Panc1 (cell line): Measurements from ENCODE around the gene TMEM88. TPM values are rescaled to one million over a fixed set of nuclear protein-coding genes. Genes with fewer than 3 reads are reported as not detected.

Source experiments
- ATAC-seq: fragments of 200-7000 bp; cut with Tn5 transposase; 2 replicates; pipeline ENCODE4 v1.9.1; 2020; ENCODE audit warnings: mild to moderate bottlenecking, moderate library complexity
- BruUV-seq: library from RNA; stranded (reverse); fragments of 400-500 nt; replicated peaks from 2 replicates; lab custom pipeline; 2021; lab: Mats Ljungman, UMichigan
- CTCF ChIA-PET: fragments of 300-600 bp; sonication (Branson Sonifier 250); formaldehyde crosslinking; loops from one replicate; lab custom pipeline; 2022; ENCODE audit warnings: antibody characterized with exemption; lab: Charles Lee
- POLR2A ChIA-PET: fragments of 300-600 bp; sonication (Branson Sonifier 250); formaldehyde crosslinking; loops from one replicate; lab custom pipeline; 2022; ENCODE audit warnings: antibody characterized with exemption; lab: Charles Lee
- DNase-seq: peaks from one replicate; pipeline ENCODE4 v3.0.0-alpha.2; 2010; ENCODE audit warnings: low read depth, low spot score
- H3K27ac ChIP-seq: 2 replicates; pipeline ENCODE4 v1.5.1; 2011; ENCODE audit warnings: mild to moderate bottlenecking, low read length, inconsistent platforms
- H3K27me3 ChIP-seq: fragments of 200-500 bp; sonication (Bioruptor generic); 2 replicates; pipeline ENCODE4 v1.6.0; 2014; ENCODE audit warnings: low read length, inconsistent platforms; ENCODE audit not compliant: control insufficient read depth, insufficient read depth
- H3K36me3 ChIP-seq: fragments of 200-500 bp; sonication (Bioruptor generic); 2 replicates; pipeline ENCODE4 v1.5.1; 2014; ENCODE audit warnings: inconsistent platforms, mild to moderate bottlenecking, low read length, moderate library complexity; ENCODE audit not compliant: control insufficient read depth, insufficient read depth
- H3K4me1 ChIP-seq: 2 replicates; pipeline ENCODE4 v1.5.1; 2011; ENCODE audit warnings: inconsistent platforms, mild to moderate bottlenecking, low read length, moderate library complexity; ENCODE audit not compliant: control insufficient read depth, insufficient read depth
- H3K4me3 ChIP-seq, 2 experiments: 2 replicates each; pipeline ENCODE4 v1.5.1; 2011 to 2012; ENCODE audit warnings: low read depth in 2 of 2, low read length in 2 of 2, mild to moderate bottlenecking in 2 of 2, inconsistent platforms in 1 of 2, moderate library complexity in 1 of 2
- H3K9me3 ChIP-seq: fragments of 200-500 bp; sonication (Bioruptor generic); 2 replicates; pipeline ENCODE4 v1.5.1; 2014; ENCODE audit warnings: low read depth, mild to moderate bottlenecking, inconsistent platforms, low read length, moderate library complexity; ENCODE audit not compliant: control insufficient read depth, insufficient read depth
- CTCF ChIP-seq: fragments of 450-650 bp; IDR thresholded peaks from 2 replicates; pipeline ENCODE4 v1.5.1; 2017; ENCODE audit warnings: mild to moderate bottlenecking
- POLR2AphosphoS5 ChIP-seq: IDR thresholded peaks from 2 replicates; pipeline ENCODE4 v1.6.1; 2012; ENCODE audit warnings: mild to moderate bottlenecking, low read depth, low read length, moderate library complexity
- SIN3A ChIP-seq: IDR thresholded peaks from 2 replicates; pipeline ENCODE4 v1.6.1; 2012; ENCODE audit warnings: low read depth, mild to moderate bottlenecking, low read length, moderate library complexity, borderline replicate concordance; ENCODE audit not compliant: insufficient read depth
- TCF7L2 ChIP-seq: IDR thresholded peaks from 2 replicates; pipeline ENCODE4 v1.6.1; 2011; ENCODE audit warnings: mild to moderate bottlenecking, low read depth, low read length, inconsistent platforms
- in situ Hi-C: cut with HindIII; loops from 2 replicates; pipeline ENCODE4 v1.10.0; 2016; ENCODE audit warnings: low sequenced_read_pairs, low pct_unique_long_range_greater_than_20kb
- intact Hi-C: fragments of 100-400 bp; cut with micrococcal nuclease; formaldehyde crosslinking; loops from one replicate; pipeline ENCODE4 v1.10.0; 2022; ENCODE audit not compliant: unreplicated experiment
- total RNA-seq: library from RNA; stranded (reverse); gene quantifications from one replicate; pipeline ENCODE4 v1.2.1, GENCODE V29; 2021; ENCODE audit not compliant: unreplicated experiment
- TF ChIP-seq, protein P1 (sequence below), 2 experiments: IDR thresholded peaks; 2 replicates each; pipeline ENCODE4 v1.6.1; 2011 to 2012; ENCODE audit warnings: low read depth in 2 of 2, control low read depth in 1 of 2, low read length in 1 of 2, mild to moderate bottlenecking in 1 of 2, moderate library complexity in 1 of 2; ENCODE audit not compliant: insufficient read depth in 1 of 2

TMEM88 gene
- total RNA-seq, 1 experiment from 2014 or later = 1.6 TPM

DNA sequence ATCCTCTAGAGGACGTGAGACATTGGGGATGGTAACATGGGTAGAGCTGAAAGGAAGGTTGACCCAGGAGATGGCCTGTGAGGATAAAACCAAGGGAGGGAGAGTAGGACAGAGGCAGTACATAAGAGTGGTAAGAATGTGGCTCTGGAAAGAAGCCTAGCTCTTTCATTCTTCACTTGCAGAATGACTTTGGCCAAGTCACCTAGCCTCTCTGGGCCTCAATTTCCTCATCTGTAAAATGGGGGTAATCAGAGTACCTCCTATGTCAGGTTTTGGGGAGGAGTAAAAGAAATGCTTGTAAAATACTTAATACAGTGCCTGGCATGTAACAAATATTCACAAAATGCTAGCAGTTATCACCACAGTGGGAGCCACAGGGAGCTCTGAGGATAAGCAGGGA lies 14.0 kb upstream of the TMEM88 start:
- Histone ChIP-seq H3K36me3 (no peaks in the 10 kb centered on the region; the same call in 1 of the 2 replicates), H3K27me3 (no peaks in the 10 kb centered on the region), H3K4me3 (peak overlapping the region; percentile 72 to 84), H3K9me3 (no peaks in the 10 kb centered on the region), H3K27ac (peak overlapping the region; percentile 73), H3K4me1 (peaks cover 39% of the 10 kb centered on the region)
- POLR2A ChIA-PET = no interaction called here
- CTCF ChIA-PET = interaction anchor here (0.6 kb wide), 2 partner anchors 91 to 97 kb away, joined by 3 read pairs; partner anchors contain the start of gene CNTROB
- TF ChIP-seq POLR2AphosphoS5 (no peak), CTCF (no peak), SIN3A (no peak), TCF7L2 (no peak)
- TF ChIP-seq, protein P1, sequence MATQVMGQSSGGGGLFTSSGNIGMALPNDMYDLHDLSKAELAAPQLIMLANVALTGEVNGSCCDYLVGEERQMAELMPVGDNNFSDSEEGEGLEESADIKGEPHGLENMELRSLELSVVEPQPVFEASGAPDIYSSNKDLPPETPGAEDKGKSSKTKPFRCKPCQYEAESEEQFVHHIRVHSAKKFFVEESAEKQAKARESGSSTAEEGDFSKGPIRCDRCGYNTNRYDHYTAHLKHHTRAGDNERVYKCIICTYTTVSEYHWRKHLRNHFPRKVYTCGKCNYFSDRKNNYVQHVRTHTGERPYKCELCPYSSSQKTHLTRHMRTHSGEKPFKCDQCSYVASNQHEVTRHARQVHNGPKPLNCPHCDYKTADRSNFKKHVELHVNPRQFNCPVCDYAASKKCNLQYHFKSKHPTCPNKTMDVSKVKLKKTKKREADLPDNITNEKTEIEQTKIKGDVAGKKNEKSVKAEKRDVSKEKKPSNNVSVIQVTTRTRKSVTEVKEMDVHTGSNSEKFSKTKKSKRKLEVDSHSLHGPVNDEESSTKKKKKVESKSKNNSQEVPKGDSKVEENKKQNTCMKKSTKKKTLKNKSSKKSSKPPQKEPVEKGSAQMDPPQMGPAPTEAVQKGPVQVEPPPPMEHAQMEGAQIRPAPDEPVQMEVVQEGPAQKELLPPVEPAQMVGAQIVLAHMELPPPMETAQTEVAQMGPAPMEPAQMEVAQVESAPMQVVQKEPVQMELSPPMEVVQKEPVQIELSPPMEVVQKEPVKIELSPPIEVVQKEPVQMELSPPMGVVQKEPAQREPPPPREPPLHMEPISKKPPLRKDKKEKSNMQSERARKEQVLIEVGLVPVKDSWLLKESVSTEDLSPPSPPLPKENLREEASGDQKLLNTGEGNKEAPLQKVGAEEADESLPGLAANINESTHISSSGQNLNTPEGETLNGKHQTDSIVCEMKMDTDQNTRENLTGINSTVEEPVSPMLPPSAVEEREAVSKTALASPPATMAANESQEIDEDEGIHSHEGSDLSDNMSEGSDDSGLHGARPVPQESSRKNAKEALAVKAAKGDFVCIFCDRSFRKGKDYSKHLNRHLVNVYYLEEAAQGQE (IDR thresholded peaks at IDR 0.05; ENCODE audit: insufficient read depth in 1 of 2, low read depth in 2 of 2, low read length in 1 of 2) = no peak
- DNase-seq = no peak
- no peak for ATAC-seq
- intact Hi-C loops (no loop called here), in situ Hi-C loops (no loop called here)
- no TSS peak for BruUV-seq

DNA sequence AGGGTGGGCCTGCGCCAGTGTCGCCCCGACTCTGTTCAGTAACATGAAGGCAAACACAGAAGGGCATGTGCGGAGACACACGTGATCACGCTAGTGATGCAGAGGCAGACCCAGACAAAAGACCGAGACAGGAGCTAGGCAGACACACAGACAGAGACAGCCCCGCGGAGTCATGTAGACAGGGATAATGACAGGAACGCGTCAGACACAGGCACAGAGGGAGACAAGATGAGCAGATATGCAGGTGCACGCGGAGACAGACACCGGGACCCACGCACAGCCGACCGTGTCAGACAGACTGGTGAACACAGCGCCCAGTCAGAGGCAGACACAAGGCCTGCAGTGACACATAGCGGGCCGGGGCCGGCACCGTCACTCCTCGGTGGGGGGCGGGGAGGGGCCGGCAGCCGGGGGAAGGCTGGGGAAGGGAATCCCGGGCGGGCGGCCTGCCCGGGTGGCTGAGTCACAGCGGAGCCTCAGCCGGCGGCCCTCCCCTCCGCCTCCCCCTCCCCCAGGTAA lies 13.4 kb upstream of the TMEM88 start:
- Histone ChIP-seq H3K36me3 (no peaks in the 10 kb centered on the region; the same call in 1 of the 2 replicates), H3K4me3 (peak overlapping the region; percentile 72 to 84), H3K9me3 (no peaks in the 10 kb centered on the region), H3K27ac (peak overlapping the region; percentile 85), H3K4me1 (peaks cover 39% of the 10 kb centered on the region), H3K27me3 (no peaks in the 10 kb centered on the region)
- no TSS peak for BruUV-seq
- ChIA-PET POLR2A (no interaction called here), CTCF (no interaction called here)
- intact Hi-C loops (no loop called here), in situ Hi-C loops (no loop called here)
- ATAC-seq (peak; percentile 8), DNase-seq (no peak)
- no peak for TF ChIP-seq TCF7L2
- TF ChIP-seq SIN3A = 0 out of 2 replicates have a peak, but pooled peaks have one; percentile 36
- no peak; the same call in 1 of the 2 replicates for TF ChIP-seq CTCF
- TF ChIP-seq, protein P1 (IDR thresholded peaks at IDR 0.05; ENCODE audit: insufficient read depth in 1 of 2, low read depth in 2 of 2, low read length in 1 of 2) = no peak
- TF ChIP-seq POLR2AphosphoS5 = no peak
